GM18873 (cell line): ENCODE results near the gene UTP18.
"Not testable (repeated sequence)": the region's sequence is repeated elsewhere in the genome, so short reads cannot be mapped to it uniquely, and the experiment has no call there.

Source experiments
- ATAC-seq: cut with Tn5 transposase; IDR thresholded peaks from one replicate; pipeline ENCODE4 v1.9.1; 2021; ENCODE audit warnings: mild to moderate bottlenecking, moderate library complexity, moderate number of reproducible peaks; ENCODE audit not compliant: unreplicated experiment, low FRiP score

The UTP18 gene

DNA sequence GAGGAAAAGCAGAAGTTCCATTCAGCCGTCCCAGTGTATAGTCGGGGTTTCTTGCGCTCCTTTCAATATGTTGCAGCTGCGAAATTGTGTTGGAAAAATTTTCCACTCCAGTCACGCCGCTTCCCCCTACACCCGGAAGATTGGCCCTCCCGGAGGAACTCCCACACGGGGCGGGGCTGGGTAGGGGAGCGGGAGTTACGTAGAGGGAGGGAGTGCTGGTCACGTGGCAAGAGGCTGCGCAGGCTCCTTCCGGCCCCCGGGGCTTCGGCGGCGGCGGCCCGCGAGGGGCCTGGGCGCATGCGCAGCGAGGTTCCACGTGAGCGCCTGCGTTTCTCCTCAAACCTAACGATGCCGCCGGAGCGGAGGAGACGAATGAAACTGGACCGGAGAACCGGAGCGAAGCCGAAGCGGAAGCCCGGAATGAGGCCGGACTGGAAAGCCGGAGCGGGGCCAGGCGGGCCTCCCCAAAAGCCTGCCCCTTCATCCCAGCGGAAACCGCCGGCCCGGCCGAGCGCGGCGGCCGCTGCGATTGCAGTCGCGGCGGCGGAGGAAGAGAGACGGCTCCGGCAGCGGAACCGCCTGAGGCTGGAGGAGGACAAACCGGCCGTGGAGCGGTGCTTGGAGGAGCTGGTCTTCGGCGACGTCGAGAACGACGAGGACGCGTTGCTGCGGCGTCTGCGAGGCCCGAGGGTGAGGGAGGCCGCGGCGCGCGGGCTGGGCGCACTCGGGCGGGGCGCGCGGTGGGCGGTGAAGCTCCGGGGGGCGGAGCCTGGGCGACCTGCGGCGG is at the start of gene UTP18:
Gene UTP18, plus strand, starts transcription at position 310 of the 787 bp plus-strand sequence. Its CDS starts 39 bp downstream, at position 349.
- peak; percentile 69 for ATAC-seq

DNA sequence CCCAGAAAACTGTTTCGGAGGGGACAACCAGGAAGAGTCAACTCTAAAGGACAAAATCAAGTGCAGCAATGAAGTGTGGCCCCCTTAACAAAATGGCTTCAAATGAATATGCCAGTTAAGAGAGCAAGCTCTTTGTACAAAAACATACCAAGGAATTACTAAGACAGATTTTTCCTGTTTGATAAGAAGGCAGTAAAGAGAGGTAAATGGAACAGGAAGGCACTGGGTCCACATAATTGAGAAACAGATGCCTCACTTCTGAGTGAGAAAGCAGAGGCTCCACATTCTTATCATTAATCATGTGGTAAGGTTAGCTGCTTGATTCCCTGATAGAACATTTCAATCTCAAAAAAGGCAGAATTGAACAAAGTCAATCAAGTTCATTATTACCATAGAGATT is 45.4 kb upstream of the UTP18 start:
- ATAC-seq: no peak

DNA sequence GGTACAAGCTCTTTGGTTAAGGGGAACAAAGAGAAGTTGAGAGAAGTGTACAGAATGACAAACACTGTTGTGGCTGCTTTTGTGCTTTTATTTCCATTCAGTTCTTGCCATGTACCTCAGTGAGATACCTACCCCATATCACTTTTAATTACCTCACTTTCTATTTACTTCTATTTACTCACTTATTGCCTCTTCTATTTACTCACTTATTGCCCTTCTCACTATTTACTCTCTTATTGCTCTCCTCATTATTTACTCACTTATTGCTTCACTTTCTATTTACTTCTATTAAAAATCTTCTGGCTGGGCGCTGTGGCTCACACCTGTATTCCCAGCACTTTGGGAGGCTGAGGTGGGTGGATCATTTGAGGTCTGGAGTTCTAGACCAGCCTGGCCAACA is 42.4 kb upstream of the UTP18 start:
- no peak for ATAC-seq

DNA sequence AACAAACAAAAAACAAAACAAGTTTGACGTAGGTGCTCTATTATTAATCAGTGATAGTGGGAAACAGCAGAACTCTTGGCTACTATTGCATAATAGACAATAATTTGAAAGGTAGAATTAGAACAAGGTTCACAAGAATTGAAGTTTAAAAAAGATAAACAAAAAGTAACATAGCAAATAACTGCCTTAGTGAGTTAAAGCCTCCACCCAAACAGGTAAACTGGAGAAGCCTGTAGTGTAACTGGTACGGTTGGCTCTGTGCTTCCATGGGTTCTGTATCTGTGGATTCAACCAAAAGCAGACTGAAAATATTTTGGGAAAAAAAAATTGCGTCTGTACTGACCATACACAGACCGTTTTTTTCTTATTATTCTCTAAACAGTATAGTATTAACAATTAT is 39.0 kb upstream of the UTP18 start:
- ATAC-seq: no peak

DNA sequence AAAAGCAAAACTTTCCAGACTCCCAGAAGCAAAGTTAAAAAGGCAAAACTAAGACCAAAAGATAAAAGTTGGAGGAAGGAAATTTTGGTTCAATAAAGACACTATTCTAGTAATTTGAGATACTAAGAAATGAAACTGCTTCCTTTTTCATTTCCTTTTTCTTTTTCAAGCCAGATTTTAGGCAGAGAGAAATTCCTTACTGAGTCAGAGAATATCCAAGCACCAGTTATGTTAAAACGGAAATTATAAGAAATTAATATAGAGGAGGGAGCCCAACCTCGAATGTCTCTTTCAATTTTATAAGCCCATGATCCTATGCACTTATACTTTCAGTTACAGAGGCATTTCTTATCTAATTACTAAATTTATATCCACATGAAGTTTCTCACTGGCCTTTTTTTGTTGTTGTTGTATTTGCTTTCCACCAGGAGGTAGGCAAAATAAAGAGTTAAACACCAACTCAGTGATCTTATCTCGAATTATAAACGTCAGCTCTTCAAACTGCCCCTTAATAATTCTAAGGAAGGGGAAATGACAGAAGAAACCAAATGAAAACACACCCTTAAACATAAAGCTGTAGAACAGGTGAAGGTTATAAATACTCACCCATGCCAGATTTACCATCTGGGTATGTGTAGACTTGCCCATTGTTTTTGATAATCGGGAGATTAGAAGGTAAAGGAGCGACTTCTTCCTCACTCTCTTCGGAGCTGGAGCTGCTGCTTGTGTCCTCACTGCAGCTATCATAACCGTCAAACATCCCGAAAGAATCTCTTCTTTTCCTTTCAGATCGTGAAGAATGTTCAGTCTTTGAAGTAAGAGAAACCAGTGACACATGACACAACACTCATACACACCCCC is 35.7 kb upstream of the UTP18 start:
- ATAC-seq: no peak

DNA sequence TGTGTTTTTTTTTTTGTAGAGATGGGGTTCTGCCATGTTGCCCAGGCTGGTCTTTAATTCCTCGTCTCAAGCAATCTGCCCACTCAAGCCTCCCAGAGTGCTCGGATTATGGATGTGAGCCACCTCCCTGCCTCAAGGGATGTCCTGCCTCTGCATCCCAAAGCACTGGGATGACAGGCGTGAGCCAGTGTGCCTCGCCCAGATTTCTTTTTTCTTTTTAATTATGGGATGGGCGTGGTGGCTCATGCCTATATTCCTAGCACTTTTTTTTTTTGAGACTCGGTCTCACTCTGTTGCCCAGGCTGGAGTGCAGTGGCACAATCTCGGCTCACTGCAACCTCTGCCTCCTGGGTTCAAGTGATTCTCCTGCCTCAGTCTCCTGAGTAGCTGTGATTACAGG is 34.8 kb upstream of the UTP18 start:
- not testable (repeated sequence) for ATAC-seq

DNA sequence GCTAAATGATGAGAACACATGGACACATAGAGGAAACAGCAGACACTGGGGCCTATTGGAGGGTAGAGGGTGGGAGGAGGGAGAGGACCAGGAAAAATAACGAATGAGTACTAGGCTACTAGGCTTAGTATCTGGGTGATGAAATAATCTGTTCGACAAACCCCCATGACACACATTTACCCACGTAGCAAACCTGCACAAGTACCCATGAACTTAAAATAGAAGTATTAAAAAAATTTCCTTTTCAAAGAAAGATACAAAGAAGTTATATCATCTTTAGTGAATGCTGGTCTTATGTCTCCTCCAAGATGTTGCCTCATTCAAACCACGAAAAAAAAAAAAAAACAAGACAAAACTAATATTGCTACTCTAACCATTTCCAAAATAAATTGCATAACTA is 32.2 kb upstream of the UTP18 start:
- ATAC-seq: no peak

DNA sequence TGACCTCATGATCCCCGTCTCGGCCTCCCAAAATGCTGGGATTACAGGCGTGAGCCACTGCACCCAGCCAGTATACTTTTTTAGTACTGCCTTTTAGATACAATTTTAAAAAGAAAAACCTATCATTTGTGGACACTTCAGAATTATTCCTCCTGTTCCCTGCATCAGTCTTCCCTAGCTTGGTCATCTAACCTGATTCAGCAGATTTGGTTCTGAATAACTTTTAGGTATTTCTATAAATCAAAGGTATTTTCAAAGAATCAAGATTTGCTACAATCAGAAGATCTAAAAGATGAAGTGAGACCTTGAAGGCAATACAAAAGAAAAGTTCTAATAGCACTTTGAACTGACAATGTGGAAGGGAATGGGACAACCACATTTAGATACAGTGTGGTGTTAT is 30.5 kb upstream of the UTP18 start:
- no peak for ATAC-seq

DNA sequence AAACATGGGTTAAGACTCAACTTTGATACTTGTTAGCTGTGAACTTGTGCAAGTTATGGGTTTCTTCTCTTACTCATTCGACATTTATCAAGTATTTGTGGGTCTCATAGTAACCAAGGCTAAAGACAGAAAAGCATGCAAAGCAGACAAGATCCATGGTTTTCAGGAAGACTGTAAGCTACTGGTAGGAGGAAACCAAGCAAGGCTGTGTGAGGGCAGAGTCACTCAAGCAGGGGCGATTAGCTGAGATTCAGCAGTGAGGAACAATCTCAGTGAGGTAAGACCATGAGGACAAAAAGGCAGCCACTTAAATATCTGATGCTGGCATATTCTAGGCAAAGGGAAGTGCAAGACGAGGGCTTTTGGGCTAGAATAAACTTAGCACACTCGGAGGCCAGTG is 30.0 kb upstream of the UTP18 start:
- ATAC-seq: no peak

DNA sequence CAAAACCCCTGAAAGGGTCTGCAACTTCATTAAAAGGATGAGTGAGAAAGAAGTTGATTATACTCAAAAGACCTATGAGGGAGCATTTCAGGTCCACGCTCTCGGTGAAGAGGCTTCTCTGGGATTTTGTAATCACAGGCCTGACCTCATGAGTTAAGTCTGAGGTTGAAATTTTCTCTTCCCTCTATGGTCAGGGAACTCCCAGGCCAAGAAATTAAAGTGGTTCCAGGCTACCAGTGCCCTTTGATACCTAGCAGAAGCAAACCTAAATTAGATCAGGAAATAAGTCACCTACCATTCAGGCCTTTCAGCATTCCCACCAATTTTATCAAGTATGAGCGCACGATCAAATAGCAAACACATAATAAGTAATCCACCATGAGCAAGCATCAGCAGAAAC is 28.3 kb upstream of the UTP18 start:
- no peak for ATAC-seq

DNA sequence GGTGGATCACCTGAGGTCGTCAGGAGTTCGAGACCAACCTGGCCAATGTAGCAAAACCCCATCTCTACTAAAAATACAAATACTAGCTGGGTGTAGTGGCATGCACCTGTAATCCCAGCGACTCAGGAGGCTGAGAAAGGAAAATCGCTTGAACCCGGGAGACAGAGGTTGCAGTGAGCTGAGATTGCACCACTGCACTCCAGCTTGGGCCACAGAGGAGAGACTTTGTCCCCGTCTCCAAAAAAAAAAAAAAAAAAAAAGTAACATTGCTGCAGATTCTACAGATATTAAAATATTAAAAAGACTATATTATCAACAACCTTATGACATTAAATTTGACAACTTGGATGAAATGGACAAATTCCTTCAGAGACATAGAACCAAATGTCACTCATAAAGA is 26.2 kb upstream of the UTP18 start:
- no peak for ATAC-seq

DNA sequence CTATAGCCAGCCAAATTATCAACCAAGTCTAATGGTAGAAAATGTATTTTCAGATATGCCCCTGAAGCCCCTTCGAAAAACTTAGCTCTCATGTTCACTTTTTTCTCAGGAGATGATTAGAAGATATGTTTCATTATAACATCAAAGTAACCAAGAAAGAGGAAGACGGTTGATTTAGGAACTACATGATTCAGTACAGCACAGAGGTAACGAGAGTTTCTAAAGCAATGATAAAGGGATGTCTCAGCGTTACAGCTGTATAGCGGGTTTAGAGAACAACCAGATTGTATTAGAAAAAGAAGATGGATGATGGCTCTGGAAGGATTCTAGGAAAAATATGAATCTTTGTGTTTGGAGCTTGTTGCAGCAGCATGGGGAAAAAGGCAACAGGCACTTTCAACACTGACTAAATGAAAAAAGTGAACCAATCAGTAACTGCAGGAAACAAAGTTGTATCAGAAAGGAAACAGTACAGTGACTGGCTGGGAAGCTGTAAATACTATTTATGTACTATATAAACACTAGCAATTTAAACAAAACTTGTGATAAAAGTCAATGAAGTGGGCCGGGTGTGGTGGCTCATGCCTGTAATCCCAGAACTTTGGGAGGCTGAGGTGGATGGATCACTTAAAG is 22.0 kb upstream of the UTP18 start:
- ATAC-seq: no peak

DNA sequence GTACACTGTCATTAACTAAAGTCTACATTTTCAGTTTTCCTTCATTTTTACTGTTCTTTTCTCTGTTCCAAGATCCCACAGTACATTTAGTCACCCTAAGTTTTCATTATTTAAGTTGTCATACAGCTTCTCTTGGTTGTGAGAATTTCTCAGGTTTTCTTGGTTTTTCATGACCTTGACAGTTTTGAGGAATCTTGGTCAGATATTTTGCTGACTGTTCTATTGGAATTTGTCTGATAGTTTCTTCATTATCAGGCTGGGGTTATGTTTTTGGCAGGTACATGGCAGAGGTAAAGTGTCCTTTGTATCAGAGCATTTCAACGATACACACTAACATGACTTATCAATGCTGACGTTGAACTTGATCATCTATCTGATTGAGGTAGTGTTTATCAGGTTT is 20.1 kb upstream of the UTP18 start:
- ATAC-seq: no peak

DNA sequence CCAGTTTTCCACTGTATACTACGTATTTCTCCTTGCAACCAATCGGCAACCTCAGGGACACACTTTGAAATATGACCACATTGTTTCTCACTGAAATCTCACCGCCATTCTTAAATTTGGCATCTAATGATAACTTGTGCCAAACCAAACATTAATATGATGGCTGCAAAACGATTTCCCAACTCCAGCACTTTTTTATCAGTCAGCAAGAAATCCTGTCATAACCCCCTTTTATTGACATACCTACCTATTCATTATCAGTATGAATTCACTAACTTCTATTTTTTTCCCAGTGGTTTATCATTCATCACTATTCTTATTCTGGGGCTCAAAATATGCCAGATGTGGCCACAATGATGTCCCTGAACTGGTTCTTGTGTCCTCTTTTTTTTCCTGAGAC is 16.3 kb upstream of the UTP18 start:
- no peak for ATAC-seq

DNA sequence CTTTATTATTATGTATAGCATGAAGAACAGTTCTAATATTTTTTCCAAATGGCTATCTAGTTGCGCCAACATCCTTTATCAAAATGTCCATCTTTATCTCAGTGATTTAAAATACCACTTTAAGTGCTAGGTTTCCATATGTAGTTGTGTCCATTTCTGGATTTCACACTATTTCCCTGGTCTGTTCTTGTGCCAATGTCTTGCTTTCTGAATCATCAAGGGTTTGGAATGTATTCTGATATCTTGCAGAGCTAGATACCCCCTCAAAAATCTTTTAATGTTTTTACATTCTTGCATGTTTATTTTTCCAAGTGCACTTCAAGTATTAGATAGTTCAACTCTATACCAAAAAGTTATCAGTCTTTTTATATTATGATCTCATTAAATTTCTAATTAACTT is 14.8 kb upstream of the UTP18 start:
- ATAC-seq: no peak

DNA sequence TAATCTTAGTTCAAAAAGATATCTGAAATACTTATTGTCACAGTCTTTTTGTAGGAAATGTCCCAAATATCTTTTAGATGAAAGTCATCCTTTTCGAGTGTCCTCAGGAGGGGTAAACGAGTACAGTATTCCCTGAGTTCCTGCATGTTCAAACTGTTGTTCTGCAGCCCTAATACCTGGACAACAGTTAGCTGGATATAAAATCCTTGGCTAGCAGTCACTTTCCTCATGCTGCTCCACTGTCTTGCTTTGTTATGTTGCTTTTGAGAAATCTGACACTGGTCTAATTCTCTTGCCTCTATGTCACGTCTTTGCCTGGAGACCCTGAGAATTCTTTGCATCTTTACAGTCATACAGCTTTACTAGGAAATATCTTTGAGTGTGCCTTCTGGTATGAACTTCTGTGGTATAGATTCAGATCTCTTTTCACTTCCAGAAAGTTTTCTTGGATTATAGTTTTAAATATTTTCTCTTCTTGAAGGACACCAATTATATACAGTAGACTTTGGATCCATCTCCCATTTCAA is 10.0 kb upstream of the UTP18 start:
- no peak for ATAC-seq

DNA sequence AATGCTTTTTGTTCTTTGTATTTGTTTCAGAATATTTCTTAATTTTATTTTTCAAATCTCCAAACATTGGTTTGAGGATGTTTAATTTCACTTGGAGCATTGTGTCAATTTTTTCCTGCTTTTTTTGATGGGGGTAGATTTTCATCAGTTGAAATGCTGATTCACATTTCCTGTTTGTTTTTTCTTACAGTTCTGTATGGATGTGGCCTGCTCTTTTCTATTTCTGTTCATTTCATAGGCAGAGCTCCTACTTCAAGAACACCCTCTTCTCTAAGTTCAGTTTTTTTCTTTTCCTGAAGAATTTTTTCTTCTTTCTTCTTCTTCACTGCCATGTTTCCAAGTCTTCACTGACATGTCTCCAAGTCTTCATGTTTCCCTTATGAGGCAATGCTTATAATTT is 9.3 kb upstream of the UTP18 start:
- no peak for ATAC-seq

DNA sequence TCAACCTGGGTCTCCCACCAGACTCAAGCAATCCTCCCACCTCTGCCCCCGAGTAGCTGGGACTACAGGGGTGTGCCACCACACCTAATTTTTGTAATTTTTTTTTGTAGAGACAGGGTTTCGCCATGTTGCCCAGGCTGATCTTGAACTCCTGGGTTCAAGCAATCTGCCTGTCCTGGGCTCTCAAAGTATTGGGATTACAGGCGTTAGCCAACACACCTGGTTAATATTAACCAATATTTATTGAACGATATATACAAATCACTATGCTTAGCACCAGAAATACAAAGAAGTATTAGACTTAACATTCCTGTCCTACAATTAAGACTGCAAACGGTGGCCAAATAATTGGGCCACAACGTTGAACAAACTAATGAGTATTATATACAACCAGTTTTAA is 4.7 kb upstream of the UTP18 start:
- no peak for ATAC-seq

DNA sequence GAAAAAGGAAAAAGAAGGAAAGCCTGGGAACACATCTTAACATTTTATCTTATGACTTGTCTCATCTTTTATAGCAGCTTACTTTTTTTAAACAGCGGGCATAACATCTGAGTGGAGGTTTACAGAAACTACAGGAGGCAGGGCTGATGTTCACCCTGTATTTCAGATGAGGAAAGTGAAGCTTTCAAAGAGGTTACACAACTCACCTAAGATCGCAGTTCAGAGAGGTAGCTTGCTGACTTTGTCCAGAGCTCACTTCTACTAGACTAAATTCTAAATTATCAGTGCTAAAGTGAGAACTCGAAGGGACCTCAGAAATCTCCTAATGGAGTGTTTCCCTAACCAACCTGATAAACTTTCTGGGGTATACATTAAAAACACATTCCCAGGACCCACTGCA is 4.2 kb upstream of the UTP18 start:
- ATAC-seq: no peak

DNA sequence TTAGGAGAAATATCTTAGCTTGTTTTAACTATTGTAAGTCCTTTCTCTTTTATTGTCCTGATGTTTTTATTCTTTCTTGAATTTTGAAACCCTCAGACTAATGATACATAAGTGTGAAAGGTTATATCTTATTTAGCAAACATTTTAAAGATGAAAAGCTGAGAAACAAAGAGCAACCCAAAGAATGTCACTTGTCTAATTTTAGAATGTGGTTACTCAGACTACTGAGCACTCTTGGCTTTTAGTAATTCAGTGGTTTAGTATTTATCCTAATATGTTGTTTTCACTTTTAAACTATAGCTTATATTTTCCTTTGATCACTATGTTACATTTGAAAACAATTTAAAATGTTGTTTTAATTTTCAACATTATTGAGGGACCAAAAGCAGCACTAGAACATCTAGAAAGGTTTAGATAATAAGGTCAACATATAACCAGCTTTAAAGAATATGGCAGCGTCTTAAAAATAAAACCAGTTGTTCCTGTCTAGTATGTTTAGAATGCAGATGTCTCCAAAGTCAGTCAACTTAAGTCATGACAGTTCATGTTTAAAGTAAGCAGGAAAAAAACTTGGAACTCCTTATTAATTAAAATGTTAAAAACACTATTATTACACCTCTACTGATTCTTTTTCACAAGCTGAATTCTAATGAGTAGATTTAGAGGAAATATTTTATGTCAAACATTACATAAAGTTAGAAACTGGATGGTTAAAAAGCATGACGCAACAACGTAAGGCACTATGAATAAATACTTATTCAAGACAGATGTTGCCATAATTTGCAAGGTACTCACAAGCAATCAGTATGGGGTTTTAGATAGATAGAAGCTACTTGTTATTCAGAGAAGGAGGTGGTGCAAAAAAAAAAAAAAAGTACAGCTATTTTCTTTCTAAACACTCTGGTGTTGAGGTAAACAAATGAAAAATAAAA is 2.9 kb upstream of the UTP18 start:
- ATAC-seq: no peak
